ENCODE results near the gene SAPCD1.

Gene SAPCD1

DNA sequence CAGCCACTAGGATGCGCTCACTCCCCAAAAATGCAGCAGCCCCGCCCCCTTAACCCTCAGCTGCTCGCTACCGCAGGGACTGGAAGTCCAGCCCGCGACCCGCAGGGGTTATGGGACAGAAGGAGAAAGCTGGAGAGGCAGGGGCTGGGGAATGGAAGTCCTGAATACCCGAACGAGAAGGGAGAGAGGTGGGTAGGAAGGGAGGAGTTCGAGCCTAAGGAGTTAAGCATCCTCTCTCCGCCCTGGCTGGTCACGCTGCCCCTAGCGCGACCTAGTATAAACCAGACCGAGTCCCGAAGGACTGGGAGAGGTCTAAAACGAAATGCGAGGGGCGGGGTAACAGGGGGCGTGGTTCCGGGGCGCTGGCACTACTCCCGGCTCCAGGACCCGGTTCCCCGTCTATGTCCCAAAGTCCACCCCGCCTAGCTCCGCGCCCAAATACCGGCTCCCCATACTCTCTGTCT lies 32.9 kb upstream of the SAPCD1 start:
- peak; percentile 60 for DNase-seq (ENCODE audit: low read depth in 2 of 2)

DNA sequence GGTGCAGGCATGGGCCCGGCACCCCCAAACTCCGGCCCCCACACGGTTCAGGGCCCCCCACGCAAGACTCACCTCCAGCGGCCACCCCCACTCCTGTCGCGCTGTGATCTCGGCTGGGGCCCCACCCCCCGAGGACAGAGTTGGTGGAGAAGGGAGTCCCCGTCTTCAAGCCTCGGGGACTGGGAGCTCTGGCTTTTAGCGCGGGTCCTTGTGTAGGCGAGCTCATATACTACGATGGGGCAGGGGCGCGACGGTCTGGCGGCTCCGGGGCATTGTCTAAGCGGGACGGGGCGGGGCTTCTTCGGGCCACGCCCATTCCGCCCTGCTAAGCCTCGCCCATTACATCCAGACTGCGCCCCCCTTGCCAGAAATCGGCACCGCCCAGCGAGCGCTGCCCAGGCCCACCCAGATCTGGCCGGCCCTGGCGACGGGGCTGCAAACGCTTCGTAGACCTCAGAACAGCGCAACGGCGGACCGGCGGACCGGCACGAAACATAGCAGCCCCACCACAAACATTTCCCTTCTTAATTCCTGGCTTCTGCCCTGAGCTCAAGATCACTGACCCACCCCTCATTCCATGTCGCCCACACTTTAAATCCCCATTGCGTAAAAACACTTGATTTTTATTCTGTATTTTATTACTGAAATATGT lies 32.4 kb upstream of the SAPCD1 start:
- DNase-seq (ENCODE audit: low read depth in 2 of 2) = peak in 1 of 2 donors; percentile 50

DNA sequence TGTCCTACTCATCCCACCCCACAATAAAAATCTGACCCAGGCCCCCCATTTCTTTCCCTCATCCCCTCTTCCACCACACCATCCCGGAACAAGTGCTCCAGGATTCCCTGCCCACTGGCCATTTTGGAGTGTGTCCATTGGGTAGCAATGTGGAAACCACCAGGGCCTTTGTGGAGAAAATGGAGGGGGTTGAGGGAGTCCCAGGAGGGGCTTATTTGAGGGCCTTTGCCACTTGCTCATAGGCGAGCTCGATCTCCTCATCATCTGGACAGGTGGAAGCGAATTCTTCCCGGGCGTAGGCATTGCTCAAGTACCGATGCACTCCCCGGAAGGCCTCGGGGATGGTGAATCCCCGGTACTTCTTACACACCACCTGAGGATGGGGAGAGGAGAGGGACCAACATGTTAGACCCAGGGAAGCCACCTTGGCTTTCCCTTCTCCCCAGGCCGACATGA lies 31.8 kb upstream of the SAPCD1 start:
- no peak for DNase-seq (ENCODE audit: low read depth in 2 of 2)

DNA sequence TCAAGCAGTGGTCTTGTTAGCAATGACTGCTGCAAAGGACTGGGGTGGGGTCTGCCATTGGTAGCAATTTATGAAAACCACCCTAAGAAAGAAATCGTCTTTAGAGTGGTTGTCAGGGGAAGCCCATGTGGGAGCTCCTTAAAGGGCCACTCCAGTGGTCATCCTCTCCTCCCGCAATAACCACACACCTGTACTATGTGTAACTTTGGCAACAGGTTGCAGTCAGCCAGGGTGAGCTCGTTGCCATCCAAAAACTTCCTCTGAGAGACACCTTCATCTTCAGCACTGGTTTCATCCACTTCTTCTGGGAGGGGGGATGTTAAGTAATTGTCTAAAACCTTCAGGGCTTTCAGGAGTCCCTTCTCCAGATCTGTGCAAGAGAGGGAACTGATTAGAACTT lies 30.4 kb upstream of the SAPCD1 start:
- no peak for DNase-seq (ENCODE audit: low read depth in 2 of 2)

DNA sequence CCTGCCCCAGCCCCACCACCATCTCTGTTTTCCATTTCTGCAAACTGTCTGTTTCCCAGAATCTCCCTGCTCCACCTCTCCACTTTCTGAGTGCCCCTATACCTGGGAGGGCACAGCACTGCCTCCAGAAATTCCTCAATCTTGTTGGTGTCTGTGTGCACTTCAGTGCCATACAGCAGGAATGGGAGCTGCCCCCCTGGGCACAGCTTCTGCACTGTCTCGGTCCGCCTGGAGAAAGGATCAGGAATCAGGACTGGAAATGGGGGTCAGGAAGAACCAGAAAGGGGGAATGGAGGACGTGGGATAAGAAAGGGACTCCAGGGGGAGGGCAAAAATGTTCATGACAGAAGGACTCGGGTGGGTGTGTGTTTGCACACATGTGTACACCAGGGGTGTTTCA lies 28.7 kb upstream of the SAPCD1 start:
- no peak for DNase-seq (ENCODE audit: low read depth in 2 of 2)

DNA sequence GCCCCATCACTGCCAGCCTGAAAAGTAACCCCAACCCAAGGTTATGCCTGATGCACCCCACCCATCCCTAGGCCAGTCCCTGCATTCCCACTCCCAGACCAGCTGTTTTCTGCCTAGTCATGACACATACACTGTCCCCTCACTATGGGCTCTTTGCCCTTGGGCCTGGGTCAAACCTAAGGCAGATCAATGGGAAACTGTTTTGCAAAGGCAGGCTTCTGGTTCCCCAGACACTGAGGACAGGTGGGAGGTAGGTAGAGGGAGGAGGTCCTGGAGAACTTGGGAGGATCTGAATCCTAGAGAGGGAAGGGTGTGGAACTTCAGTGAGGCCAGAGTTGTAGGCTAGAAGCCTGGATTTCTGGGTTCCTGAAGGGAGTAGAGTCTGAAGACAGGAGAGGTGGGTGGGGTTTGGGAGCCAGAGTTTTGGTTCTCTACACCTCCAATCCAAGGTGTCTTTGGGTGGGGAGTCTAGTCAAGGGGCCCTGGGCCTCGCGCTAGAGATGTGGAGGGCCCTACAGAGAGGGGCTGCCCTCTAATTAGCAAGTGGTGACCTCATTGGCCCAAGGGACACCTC lies 28.1 kb upstream of the SAPCD1 start:
- no peak for DNase-seq (ENCODE audit: low read depth in 2 of 2)

DNA sequence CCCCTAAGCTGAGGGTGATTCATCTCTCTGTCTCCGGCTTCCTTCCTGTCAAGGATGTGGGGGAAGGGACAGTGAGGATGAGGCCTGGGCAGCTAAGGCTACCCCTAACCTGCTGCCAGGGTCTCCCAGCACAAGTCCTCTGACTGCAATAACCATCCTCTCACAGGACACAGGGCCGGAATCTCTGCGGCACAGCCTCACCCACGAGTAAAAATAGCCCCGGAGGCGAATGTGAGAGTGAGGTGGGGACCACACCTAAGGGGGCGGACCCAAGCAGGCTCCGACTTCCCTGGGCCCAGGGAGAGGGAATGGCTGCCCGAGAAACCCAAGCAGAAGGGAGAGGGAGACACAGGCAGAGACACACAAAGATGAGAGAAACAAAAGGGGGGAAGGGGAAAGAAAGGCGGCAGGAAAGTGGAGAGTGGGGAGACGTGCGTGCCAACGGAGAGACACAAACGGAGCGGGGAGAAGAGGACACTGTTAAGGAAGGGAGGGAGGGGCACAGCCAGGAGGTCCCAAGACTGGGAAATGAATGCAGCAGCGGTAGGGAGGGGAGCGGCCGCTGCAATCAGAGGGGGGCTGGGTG lies 27.5 kb upstream of the SAPCD1 start:
- no peak for DNase-seq (ENCODE audit: low read depth in 2 of 2)

DNA sequence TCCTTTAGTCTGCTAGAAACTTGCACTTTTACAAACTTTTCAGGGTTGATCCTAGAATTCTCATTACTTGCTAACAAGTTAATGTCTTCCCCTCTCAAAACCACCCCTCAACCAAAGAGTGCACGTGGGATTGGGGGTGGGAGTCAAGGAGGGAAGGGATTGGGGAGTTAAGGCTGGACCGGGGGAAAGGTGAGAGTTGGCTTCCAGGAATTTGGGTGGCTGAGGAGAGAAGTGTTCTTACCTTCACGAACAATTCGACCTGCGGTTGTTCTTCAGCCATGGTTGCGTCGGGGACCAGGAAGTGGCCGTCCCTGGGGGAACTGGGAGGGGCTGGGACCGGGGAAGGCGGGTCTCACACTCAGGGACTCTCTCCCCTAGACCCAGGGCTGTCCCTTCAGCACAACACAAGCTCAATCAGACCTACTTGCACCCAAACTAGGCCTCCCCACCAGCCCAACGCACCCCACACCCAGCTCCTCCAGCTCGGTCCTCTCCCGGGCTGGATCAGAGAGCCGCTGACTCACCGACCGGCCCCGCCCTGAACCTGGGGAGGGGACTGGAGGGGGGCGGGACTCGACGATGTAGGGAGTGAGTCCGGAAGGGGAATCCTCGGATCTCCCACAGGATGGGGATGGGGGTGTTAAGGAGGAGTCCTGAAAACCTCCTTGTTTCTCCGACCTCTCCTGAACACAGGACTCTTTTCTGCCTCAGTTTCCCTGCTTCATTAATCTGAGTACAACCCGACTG lies 26.3 kb upstream of the SAPCD1 start, which contains the start of gene CLIC1:
TSS of gene CLIC1 (minus strand) at position 510 of the 747 bp plus-strand sequence. CDS start at position 280, 230 bp downstream.
- peak in 1 of 2 donors; percentile 63 for DNase-seq (ENCODE audit: low read depth in 2 of 2)

DNA sequence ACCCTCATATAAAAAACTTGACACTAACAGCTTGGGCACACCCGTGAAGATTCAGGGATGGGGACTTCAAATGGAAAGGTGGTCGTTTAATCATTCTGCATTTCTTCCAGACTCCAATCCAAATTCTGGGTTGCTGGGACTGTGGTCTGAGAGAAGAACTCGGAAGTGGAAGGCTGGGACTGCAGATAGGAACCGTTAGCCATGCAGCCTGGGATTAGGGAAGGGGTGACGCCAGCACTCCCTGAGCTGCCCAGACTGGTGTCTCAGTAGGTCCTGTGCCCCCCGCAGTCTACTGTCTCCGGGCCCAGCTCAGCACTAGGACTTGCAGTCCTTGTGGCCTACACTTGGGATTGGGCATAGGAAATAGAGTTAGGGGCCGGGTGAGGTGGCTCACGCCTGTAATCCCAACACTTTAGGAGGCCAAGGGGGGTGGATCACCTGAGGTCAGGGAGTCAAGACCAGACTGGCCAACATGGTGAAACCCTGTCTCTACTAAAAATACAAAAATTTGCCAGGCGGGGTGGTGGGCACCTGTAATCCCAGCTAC lies 25.6 kb upstream of the SAPCD1 start:
- no peak for DNase-seq (ENCODE audit: low read depth in 2 of 2)

DNA sequence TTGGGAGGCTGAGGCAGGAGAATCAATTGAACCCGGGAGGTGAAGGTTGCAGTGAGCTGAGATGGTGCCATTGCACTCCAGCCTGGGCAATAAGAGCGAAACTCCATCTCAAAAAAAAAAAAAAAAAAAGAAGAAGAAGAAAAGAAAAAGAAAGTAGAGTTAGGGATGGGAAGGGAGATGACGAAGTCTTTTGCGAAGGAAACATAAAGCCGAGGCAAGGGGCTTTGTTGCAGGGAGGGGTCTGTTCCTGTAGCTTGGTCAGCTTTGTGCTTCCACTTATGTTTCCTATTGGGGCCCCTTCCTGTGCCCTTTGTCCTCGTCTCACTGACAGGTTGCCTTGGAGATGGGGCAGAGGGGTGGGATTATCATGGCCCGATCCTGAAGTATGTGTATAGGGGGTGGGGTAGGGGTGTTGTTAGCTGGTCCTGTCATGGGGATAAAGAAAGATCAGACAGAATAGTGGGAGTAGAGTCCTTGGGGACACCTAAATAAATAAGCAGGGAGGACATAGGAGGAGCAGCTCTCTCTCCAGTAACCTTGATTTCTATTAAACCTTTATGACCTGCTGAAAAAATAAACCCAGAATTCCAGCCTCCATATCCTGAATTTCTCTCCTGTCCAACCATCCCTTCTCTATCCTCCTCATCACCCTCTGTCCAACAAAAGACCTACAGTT lies 25.0 kb upstream of the SAPCD1 start:
- no peak for DNase-seq (ENCODE audit: low read depth in 2 of 2)

DNA sequence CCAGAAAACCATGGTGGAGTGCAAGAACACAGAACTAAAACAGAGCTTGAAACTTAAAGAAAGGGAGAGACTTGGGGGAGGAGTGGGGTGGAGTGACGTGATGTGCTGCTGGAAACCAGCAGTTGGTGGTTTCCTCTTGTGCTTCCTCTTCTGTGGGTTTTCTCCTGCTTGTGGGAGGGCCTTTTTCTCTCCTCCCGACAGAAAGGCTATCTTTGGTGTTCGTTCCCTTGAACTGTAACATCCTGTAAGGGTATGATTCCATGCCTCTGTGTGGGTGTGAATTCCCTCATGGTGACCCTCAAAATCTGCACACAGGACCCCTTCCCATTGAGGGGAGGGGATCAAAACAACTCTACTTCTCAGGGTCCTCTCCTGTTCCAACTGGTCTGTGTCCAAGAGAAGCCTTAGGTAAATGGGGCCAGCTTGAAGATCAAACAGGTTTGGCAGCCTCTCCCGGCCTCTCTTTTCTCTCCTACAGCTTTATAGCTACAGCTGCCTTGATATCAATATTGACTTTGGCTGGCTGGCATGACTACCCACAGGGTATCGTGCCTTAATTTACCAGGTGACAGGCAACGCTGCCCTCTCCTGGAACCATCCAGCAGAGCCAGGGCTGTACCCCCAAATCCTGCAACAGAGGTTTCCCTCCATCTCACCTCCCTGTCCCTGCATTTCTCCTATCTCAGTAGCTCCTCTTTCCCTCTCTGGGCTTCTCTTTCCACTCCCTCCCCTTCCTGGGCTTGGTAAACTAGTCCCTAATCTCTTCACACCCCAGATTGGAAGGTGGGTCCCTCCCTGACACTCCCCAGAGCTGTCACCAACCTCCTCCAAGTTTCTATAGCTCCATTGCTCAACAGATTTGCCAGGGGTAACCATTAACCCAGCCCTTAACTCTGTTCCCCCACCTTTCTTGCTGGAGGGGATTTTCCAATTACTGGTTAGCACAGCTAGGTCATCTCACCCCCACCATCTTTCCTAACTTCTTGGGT lies 24.2 kb upstream of the SAPCD1 start:
- peak in 1 of 2 donors; percentile 22 for DNase-seq (ENCODE audit: low read depth in 2 of 2)

DNA sequence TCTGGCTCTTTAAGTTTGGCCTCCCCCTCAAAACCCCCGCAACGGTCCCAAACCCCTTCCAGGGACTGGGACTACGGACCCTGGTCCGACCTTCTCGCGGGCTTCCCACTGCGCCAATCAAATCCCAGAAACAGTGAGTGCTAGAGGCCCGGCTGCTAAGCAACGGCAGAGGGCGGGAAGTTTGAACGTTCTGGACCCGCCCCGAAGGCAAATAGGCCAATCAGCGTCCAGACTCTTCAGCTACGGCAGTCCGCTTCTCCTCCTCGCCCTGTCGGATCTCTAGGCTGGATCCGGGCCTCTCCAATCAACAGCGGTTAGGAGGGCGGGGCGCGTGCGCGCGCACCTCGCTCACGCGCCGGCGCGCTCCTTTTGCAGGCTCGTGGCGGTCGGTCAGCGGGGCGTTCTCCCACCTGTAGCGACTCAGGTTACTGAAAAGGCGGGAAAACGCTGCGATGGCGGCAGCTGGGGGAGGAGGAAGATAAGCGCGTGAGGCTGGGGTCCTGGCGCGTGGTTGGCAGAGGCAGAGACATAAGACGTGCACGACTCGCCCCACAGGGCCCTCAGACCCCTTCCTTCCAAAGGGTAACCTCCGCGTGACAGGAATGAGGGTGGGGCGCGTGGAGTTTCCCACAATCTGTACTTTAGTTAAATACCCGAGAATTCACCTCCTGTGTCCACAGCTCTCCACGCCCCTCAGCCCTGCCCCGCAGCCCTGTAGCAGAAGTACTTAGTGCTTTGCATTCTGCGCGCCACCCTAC lies 22.6 kb upstream of the SAPCD1 start, which contains the start of gene MSH5:
TSS of gene MSH5 (plus strand) at position 367 of the 758 bp plus-strand sequence. CDS start 462 bp downstream, outside the sequence.
- peak; percentile 87 to 88 for DNase-seq (ENCODE audit: low read depth in 2 of 2)

DNA sequence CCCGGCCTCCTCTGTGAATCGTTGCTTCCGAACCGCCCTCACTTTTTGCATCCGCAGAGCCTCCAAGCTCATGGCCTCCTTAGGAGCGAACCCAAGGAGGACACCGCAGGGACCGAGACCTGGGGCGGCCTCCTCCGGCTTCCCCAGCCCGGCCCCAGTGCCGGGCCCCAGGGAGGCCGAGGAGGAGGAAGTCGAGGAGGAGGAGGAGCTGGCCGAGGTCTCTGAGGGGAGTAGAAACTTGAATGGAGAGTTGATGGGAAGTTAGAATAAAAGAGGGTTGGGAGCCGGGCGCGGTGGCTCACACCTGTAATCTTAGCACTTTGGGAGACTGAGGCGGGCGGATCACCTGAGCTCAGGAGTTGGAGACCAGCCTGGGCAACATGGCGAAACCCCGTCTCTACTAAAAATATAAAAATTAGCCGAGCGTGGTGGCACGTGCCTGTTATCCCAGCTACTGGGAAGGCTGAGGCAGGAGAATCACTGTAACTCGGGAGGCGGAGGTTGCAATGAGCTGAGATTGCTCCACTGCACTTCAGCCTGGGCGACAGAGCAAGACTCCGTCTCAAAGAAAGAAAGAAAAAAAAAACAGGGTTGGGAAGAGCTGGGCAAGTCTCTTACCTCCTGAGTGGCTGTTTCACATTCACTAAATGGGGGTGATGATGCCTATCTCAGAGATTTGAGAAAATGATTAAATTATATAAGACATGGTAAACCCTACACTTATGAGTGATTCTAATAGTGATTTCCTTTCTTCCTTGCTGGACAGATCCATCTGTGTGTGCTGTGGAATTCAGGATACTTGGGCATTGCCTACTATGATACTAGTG lies 21.8 kb upstream of the SAPCD1 start:
- DNase-seq (ENCODE audit: low read depth in 2 of 2) = no peak

DNA sequence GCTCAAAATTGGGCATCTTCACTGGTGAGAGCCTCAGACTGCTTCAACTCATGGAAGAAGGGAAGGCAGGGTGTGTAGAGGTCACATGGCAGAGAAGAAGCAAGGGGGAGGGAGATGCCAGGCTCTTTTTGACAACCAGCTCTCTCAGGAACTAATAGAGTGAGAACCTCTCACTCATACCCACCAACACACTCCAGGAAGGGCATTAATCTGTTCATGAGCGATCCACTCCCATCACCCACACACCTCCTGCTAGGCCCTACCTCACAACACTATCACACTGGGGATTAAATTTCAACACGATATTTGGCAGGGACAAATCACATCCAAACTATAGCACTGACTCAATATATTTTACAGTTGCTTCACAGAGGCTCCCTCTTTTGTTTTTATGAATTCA lies 20.6 kb upstream of the SAPCD1 start:
- no peak for DNase-seq (ENCODE audit: low read depth in 2 of 2)

DNA sequence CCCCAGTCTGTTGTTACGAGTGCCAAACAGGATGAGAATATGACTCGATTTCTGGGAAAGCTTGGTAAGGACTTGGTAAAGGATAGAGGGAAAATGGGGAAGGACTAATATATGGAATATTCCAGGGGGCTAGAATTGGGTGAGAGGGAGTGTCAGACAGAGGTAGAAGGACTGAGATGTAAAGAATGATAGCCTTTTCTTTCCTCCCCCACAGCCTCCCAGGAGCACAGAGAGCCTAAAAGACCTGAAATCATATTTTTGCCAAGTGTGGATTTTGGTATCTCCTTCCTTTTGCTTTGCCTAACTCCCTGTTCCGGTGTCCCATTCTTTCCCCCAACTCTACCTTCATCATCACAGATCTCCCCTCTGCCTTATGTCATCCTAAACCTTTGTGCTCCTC lies 19.6 kb upstream of the SAPCD1 start:
- DNase-seq (ENCODE audit: low read depth in 2 of 2) = no peak

DNA sequence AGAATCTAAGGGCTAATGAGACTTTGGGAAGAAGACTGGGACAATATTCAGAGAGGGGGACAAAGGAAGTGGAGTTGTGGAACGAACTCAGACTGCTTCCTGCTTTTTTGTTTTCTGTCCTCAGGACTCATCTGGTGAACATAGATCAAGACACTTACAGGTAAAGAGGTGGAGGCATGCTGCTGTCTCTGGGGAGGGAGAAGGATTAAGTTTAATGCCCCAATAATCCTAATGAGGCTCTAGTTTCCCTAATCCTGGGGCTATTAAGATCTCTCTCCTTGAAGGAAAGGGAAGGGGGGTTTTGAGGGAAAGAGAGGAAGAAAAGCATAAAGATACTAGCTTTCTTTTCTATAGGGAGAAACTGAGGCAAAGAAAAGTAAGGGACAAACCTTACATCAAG lies 18.0 kb upstream of the SAPCD1 start:
- DNase-seq (ENCODE audit: low read depth in 2 of 2) = no peak

DNA sequence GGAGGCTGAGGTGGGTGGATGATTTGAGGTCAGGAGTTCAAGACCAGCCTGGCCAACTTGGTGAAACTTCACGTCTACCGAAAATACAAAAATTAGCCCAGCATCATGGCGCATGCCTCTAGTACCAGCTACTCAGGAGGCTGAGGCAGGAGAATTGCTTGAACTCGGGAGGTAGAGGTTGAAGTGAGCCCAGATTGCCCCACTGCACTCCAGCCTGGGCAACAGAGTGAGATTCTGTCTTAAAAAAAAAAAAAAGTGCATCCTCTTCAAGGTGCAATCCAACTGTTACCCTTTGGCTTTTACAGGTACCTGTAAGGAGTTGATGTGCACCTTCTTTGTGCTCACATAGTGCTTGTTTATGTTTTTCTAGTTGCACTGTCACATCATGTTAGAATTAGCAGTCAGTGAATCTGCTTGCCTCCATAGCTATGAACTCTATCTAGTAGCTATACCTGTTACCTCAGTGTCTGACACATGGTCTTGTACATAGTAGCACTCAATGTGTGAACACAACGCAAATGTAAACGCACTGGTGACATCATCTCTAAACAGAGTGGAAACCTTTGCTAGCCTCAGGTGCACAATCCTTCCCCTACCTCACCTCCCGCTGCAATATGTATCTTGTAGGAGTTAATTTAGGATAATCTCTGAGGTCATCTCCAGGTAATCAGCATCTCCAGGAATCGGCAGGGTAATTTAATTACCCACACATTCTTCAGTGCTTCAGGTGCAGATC lies 13.0 kb upstream of the SAPCD1 start:
- no peak for DNase-seq (ENCODE audit: low read depth in 2 of 2)
